HG03175 (cell line): ENCODE data around the gene VPS13D.

Experiments
- ATAC-seq: cut with Tn5 transposase; IDR thresholded peaks from one replicate; pipeline ENCODE4 v1.9.1; 2021; ENCODE audit warnings: mild to moderate bottlenecking, moderate library complexity; ENCODE audit not compliant: unreplicated experiment

The VPS13D gene

DNA sequence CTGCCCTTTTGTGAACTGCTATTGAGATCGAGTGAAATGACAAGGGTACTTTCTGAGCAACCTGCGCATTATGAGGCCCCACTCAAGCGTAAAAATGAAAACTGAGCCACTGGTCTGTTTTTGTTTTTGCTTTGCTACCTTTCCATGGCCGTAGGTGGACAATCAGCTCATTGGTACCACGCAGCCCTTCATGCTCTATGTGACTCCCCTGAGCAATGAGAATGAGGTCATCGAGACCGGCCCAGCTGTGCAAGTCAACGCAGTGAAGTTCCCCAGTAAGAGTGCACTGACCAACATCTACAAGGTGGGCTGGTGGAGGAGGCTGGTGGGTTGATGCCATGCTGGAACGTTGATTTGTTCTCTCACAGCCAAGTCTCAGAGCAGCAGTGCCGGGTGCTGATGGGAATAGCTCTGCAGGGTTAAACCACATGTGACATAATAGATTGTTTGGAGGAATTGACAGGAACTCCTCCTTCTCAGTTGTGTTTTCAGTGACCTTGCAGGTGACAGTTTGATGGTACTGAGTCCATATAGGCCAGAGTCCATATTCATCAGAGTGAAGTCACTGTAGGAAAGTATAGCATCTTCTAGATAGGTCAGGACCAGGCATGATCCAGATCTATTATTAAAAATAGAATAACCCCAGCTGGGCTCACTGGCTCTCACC, 170.3 kb downstream of the VPS13D start:
- no peak for ATAC-seq

DNA sequence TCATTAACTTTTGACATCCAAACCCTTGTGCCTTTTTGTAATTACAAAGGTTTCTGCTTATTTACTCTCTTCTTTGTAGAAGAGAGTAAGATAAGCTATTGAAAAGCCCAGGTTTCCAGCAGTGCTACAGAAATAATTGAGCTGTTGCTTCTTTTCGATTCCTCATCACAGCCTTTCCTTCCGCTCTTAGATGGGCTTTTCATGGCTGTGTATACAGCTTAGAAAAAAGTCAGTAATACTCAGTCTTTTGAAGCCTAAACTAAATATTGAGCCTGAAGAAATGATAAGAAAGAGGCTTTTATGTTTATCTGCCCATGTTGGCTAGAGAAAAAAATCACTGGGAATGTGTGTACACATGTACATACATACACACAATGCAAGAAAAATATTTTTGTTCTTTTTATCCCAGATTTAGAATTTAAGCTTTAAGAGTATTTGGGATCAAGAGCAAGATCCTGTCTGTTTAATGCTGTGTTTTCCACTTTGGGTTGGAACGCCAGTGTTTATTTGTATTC, 172.4 kb downstream of the VPS13D start:
- no peak for ATAC-seq

DNA sequence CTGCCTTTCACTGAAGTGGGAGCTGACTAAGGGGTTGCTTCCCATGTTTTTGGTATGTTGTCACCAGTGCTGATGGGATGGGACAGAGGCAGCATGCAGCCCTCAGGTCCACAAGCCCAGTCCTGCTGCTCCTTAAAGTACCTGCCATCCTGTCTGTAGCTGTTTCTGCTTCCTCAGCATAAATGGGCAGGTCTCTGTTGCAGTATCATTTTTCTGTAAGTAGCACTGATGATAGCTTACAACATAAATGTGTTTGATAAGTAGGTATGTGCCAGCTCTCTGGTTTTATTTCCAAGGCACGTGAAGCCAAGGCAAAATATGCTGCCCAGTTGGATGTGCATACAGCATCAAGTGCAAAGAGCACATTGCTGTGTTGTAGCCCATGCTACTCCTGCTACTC, 173.0 kb downstream of the VPS13D start:
- ATAC-seq = no peak

DNA sequence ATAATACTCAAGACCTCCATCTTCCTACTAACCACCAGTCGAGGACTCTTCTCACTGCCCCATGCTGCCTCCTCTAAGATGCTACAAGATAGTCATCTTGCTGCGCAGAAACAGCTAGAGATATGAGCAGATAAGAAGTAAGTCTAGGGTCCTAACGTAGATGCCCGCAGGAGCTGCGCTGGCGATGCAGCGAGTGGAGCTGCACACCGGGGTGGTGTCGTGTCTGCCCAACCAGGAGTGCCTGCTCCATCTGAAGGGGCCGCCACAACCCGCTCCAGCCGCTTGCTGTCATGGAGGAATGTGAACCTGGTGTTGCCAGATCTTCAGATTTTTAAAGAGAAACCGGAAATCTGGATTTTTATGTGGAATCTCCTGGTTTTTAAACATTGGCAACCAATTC, 175.1 kb downstream of the VPS13D start:
- no peak for ATAC-seq

DNA sequence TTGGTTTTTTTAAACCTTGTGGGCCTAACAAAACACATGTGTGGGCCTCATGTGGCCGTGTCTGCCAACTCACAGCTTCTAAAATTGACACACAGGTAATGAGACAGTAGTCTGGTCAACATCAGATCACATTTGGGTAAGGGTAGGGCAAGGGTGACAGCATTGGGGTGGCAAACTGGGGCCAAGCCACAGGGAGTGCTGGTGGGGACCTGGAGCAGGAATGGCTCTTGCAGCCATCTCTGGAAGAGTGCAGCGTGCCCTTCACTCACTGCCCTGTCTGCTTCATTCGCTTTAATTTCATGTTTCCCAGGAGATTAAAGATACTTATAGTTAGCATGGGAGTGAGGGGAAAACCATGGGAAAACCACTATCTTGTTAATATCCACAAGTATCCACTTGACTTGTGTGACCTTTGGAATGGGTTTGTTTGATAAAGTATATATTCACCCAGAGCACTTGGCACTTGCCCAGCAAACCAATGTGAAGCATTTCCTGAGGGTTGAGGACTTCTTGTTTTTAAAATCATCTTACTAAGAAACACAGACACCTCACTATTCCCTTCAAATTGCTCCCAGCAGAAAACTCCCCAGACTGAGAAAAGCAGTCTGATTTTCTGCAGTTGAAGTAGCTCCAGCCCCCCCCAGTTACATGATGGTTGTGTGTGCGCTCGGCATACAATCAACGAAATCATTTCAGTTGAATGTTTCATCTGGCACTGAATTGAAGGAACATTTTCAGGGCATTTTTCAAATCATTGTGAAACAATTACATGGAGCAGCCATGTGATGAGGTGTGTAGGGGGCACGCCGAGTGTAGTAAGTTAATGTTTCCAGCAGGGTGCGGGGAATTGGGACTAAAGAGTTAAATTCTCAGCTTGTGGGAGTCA, 175.7 kb downstream of the VPS13D start:
- no peak for ATAC-seq

DNA sequence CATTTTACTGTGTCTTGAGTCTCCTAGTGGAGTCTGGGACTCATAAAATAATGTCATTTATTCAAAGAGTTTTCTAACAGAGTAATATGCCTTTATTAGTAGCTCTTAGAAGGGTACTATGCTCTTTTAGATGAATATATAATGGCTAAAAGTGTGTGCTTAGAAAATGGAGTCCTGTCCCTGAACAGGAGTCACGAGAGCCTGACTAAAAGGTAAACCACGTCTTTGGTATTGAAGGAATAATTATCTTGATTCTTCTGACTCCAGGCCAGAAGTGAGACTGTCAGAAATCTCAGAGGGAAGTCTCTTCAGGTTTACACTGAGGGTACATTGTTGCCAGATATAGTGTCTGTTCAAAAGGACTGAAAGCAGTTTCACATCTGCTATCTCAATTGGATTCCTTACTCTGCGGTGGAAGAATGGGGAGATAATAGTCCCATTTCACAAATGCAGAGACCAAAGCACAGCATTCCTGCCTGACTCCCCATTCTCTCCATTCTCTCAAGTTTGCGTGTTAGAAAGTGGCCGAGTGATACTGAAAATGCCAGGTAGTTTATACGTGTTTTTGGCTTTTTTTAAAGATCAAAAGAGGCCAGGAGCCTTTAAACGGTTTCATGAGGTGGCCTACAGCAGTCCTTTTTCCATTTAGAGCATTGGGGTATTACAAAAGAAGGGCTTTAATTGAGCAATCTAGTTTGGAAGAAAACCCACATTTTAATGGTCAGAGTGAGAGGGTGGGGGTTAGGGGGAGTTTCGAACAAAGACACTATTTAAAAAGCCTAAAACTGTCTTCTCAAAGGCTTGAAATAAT, 176.6 kb downstream of the VPS13D start:
- no peak for ATAC-seq

DNA sequence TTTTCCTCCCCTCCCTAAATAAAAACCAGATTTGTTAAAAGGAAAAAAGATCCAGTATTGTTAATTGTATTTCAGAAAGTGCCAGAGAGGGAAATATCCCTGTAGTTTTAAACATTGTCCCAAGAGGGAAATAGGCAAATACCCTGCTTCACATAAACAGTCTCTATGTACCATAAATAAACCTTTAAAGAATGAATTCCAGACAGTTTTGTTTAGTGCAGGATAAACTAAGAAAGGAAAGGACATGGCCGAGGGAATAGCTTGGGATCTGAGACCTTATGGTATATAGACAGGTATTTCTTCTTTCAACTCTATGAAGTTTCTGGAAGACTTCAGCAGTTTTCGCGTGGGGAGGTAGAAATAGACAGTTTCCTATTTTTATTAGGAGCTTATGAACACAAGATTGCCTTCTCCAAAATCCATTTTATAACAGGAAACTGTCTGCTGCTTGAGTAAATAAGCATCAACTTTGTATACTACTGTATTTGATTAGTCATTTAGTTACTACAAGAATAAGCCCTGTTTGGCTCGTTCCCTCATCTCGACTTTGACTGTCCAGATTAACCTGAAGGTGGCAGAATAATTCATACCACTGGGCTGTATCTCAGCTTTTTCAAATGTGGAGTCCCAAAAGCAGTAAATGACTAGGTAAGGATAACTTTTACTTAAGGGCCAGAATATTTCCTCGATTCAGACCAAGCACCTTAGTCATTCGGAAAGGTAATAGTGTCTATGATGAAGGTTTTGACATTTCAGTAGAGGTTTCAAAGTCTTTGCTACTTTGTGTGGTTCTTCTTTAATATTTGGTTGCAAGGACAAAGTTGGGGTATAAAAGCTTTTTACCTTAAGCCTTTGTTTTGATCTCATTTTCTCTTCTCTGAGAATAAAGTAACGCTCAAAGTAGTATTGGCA, 177.5 kb downstream of the VPS13D start:
- ATAC-seq = no peak

DNA sequence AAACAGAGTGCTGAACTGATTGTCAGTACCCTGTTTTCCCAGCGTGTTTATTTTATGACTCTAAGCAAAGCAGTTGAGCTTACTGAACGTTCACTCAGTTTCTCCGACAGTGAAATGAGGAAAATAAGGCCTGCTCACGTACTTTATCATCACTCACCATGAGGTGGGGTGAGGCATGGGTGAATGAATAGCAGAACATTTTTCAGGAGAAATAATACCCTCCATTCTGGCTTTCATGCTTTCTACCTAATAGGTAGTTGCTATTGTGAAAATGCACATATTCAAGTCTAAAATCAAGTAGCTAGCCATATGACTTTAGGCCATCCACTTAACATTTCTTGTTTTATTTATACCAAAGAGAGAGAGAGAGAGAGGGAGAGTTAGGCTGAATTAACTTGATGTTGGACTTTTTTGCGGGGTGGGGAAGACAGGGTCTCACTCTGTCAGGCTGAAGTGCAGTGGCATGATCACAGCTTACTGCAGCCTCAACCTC, 178.2 kb downstream of the VPS13D start:
- no peak for ATAC-seq

DNA sequence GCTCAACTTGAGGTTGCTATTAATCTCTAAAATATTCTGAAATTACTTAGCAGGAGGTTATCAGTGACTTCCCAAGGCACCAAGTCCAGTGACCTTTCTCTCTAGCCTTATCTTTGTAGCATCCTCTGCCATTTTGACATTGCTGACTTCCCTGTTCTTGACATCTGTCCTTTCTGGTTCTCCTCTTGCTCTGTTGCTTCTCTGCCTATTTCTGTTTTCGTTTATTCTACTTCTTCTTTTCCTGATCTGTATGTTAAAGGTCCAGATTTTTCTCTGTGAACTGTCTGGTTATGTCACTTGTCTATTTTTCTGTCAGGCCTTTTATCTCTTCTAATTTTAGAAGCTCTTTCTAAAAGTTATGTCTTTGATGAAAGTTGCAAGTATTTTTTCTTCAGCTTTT, 178.8 kb downstream of the VPS13D start:
- no peak for ATAC-seq

DNA sequence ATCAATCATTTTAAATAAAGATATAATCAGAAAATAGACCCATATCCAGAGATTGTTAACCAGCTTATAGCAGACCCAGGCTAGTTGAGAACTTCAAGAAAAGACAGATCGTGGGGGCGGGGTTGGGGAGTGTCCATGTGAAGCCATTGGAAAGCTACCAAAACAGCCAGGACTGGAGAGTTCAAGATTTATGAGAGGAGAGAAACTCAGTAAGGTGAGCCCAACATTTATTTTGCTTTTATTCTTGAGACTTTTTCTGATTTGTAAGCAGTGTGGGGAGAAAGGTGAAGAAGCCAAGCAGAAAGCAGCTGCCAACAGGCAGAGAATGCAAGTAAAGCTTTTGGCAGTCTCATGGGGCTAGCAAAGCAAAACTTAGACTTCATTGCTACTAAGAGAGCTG, 179.9 kb downstream of the VPS13D start:
- no peak for ATAC-seq

DNA sequence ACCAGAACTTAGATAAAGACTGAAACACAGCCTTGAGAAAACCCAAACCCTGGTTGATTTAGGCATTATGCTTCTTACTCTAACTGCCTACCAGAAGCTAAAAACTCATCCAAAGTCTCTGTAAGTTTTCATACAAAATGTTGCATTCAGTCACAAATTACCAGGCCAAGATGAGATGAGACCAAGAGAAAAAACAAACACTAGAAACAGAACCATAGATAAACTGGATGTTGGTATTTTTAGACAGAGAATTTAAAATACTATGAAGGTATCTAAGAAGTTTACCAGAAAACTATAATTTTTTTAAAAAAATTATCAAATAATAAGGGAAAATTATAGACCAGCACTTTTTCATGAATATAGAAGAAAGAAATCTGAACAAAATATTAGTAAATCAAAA, 180.5 kb downstream of the VPS13D start:
- no peak for ATAC-seq

DNA sequence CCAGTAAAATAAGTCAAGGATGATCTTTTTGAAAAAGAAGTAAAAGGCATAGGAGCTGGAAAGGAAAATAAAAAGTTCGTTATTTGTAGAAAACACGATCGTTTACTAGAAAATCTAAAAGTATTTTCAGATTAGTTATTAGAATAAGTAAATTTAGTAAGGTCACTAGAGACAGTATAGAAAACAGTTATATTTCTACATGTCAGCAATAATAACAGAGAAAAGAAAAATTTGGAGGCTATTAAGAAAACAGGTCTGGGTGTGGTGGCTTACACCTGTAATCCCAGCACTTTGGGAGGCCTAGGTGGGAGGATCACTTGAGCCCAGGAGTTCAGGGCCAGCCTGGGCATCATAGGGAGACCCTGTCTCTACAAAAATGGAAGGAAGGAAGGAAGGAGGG, 181.3 kb downstream of the VPS13D start:
- no peak for ATAC-seq

DNA sequence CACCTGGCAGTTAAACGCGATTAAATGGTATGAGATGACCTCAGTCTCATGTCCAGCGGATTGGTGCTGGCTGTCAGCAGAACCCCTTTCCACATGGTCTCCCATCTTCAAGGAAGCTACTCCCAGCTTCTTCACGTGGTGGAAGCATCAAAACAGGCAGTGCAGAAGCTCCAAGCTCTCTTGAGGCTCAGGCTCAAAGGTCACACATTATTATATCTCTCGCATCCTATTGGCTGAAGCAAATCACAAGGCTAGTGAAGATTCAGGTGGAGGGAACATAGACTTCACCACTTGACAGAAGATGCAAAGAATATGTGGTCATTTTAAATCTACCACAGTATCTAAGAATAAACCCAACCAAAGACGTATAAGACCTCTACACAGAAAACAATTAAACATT, 181.9 kb downstream of the VPS13D start:
- no peak for ATAC-seq

DNA sequence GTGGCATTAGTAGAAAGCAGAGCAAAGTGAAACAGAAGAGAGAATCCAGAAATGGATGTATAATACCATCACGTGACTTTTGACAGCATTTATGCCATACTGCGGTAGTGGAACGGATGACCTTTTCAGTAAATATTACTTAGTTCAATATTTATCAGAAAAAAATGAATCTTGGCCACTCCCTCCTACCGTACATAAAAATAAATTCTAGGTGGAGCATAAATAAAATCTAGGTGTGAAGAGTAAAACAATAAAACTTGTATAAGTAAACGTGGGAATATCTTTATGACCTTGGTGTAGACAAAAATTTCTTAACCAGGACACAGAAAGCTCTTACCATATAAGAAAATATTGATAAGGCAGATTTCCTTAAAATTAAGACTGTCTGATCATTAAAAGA, 182.6 kb downstream of the VPS13D start:
- ATAC-seq = no peak

DNA sequence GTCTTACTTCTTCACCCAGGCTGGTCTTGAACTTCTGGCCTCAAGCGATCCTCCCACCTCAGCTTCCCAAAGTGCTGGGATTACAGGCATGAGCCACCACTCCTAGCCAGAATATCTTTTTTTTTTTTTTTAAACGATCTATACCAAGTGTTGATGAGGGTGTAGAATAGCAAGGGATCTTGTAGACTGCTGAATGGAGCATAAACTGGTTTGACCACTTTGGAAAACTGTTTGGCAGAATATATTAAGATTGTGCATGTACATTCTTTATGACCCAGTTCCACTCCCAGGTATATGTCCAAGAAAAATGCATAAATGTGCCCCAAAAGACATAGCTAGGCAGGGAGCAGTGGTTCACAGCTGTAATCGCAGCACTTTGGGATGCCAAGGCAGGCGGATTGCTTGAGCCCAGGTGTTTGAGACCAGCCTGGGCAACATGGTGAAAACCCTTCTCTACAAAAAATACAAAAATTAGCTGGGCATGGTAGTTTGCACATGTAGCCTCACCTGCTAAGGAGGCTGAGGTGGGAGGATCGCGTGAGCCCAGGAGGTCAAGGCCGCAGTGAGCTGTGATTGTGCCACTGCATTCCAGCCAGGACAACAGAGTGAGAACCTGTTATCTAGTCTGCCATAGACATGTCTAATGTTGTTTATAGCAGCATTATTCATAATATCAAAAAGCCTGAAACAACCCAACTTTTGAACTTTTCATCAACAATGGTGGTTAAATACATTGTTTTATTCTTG, 184.0 kb downstream of the VPS13D start:
- ATAC-seq = no peak

DNA sequence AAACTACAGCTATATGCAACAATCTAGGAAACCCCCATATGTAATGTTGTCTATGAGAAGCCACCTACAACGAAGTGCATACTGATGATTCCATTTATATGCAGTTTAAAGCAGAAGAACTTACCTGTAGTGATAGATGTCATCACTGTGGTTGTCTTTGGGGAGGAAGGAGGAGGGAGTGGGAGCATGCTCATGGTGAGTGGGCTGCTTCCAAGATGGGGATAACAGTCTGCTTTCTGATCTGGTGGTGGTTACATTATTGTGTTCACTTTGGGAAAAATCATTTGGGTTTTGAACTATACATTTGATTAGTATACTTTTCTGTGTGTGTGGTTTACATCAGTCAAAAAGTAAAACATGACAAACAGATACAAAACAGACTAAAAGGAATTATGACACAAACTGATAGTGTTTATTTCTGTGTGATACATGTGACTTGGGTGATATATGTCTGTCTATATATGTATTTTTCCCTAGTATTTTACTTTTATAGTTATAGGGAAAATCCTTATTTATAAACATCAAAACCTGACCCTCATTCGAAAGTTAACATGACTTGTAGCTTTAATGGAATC, 184.7 kb downstream of the VPS13D start:
- no peak for ATAC-seq

DNA sequence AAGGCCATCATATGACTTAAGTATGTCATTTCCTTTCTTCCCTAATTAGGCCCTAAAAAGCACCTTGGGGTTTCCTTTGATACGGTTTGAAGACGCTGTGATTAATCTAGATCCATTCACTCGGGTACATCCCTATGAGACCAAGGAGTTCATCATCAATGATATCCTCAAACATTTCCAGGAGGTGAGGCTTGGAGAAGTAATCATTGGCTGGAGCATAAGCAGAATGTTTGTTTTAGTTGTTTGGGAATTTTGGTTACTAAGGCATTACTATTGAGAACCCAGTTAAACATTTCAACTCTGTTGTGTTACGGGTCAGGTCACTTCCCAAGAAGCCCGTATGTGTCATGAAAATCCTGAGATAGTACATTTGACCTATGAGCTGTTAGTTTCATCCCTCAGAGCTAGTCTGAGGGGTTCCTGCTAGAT, 185.2 kb downstream of the VPS13D start:
- no peak for ATAC-seq

DNA sequence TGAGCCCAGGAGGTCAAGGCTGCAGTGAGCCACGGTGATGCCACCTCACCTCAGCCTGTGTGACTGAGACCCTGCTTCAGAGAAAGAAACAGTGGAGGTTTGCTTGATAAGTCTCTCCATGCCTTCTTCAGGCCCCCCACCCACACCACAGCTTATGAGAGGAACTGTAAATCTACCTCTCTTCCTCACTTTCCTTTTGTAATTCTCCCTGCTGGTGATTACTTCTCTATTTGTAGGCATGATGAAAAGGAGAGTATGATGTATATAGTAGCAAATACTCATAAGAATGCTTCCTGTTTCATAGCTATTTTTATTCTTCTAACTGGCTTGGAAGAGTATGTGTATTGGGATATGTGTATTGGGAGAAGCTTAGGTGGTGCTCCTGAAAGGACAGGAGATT, 186.3 kb downstream of the VPS13D start:
- ATAC-seq = no peak

DNA sequence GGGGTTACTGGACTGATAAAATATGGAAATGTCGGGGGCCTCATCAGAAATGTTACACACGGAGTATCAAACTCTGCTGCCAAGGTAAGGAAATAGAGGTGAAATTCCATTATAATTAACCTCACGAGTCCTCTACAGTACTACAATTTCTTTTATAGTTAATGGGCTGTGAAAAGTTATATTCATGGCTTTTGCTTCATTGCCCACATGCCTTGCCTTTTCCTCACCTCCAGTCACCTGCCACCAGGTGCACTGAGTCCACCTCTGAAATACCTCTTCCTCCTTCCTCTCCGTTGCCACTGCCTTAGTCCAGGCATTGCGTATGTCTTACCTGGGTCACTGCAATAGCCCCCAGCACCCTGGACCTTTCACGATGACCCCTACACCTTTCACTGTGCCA, 186.9 kb downstream of the VPS13D start:
- no peak for ATAC-seq
